ENCODE results near the gene SKAP2. TPM values are rescaled to one million over a fixed set of nuclear protein-coding genes. Genes with fewer than 3 reads are reported as not detected.

The SKAP2 gene
- total and polyA plus RNA-seq, 2 of the 13 experiments (the other 11 are each of a cell fraction or from before 2014, with no cell fraction given) = 3.6 to 12.9 TPM

DNA sequence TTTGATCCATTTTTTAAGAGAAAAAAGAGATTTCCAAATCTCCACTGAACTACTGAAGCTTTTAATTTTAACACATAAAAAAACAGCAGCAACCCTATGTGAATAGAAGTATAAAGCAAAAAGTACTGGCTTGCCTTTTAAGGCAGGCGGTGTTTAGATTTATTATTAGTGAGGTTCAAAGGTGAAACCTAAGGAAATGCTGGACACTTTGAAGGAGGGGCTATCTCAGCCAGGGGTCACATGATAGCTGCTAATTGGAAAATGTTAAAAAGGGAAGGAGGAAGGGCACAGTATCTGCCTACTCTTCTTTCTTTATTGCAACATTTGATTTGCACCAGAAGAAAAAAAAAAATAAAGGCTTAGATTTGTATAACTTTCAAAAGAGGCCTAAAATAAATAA, 183.8 kb downstream of the SKAP2 start:
- no peak overlapping the region for H3K4me2 ChIP-seq (ENCODE audit: low read depth, low read length)
- 86% methylated on average over 1 of the region's 1 CpG for WGBS (ENCODE audit: low lambda C conversion rate)
- intact Hi-C loops (cut with micrococcal nuclease; ENCODE audit: unreplicated experiment) = loop anchor here (5.0 kb wide), 1 partner anchor 482 kb away; no protein-coding TSS in a partner anchor
- ChIA-PET POLR2A (no interaction called here), CTCF (ENCODE audit: low intra/inter-chr PET ratio, low total read pairs) (no interaction called here)
- no peaks in the 10 kb centered on the region for H3K9me3 ChIP-seq (ENCODE audit: low read length)
- FAIRE-seq (no peak), ATAC-seq (no peak), DNase-seq (ENCODE audit: low spot score) (no peak)
- BruUV-seq (replicated peaks) = no TSS peak
- H3K4me1 ChIP-seq (ENCODE audit: insufficient read depth, low read length) = peaks cover 11% of the 10 kb centered on the region
- no peak for TF ChIP-seq NONO (IDR thresholded peaks at IDR 0.05)
- TF ChIP-seq NONO (CRISPR knock-in tag; conservative IDR thresholded peaks at IDR 0.05) = no peak
- TF ChIP-seq SRF (IDR thresholded peaks at IDR 0.05; ENCODE audit: low read depth, low read length) = peak; percentile 86
- no peaks in the 10 kb centered on the region for H3K36me3 ChIP-seq (replicated peaks in 1 of 2; ENCODE audit: control insufficient read depth in 1 of 2, insufficient read depth in 2 of 2, low read length in 2 of 2)
- no peaks in the 10 kb centered on the region for H3K79me2 ChIP-seq (ENCODE audit: insufficient read depth, low read length)
- H2AFZ ChIP-seq (ENCODE audit: low read length) = no peak overlapping the region
- H3K27me3 ChIP-seq (ENCODE audit: control insufficient read depth in 1 of 2, insufficient read depth in 2 of 2, low read length in 2 of 2) = no peaks in the 10 kb centered on the region
- no peaks in the 10 kb centered on the region for H4K20me1 ChIP-seq (ENCODE audit: insufficient read depth, low read length)
- in situ Hi-C loops (cut with HindIII; ENCODE audit: extremely low pct_ligation_motif_present, low pct_unique_long_range_greater_than_20kb) = no loop called here
- no peak overlapping the region for H3K9ac ChIP-seq (ENCODE audit: insufficient read depth, low read depth, low read length)
- H3K4me3 ChIP-seq (replicated peaks in 1 of 3; ENCODE audit: insufficient read depth in 1 of 3, low read depth in 2 of 3, low read length in 3 of 3) = no peak overlapping the region
- no peak overlapping the region for H3K27ac ChIP-seq (ENCODE audit: extremely low read length, insufficient read depth, low read length)

DNA sequence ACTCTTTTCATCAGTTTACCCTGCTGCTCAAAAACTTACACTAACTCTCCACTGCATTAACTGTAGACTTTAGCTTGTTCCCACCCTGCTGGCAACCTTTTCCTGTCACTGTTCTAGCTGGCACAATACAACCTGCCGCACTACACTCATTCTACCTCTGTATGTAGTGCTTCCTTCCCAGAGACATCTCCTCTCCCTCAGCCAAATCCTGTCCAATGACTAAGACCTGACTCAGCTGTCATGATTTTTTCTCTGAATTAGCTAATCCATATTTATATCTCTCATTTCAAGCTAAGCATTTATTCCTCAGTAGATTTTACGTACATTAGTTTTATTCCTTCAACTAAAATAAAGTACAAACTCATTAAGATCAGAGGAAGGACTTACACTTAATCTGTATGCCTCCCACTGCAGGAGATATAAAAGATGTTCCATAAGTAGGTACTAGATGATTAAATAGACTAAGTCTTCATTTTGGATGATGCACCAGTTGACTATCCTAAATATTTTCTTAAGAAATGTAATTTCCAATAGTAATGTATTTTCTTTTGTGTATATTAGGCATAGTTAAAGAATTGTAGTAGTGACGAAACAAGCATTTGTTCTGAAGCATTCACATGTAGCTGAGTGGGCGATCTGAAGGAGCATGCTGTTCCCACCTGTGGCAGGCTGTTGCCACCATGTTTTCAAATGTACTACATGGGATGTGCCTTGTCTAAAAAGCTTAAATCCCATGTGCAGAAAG, 189.1 kb downstream of the SKAP2 start:
- Histone ChIP-seq H3K9me3 (ENCODE audit: low read length) (no peaks in the 10 kb centered on the region), H3K4me3 (replicated peaks in 1 of 3; ENCODE audit: insufficient read depth in 1 of 3, low read depth in 2 of 3, low read length in 3 of 3) (no peak overlapping the region), H3K27ac (ENCODE audit: extremely low read length, insufficient read depth, low read length) (no peak overlapping the region), H2AFZ (ENCODE audit: low read length) (no peak overlapping the region), H3K4me2 (ENCODE audit: low read depth, low read length) (no peak overlapping the region), H3K27me3 (ENCODE audit: control insufficient read depth in 1 of 2, insufficient read depth in 2 of 2, low read length in 2 of 2) (no peaks in the 10 kb centered on the region), H3K36me3 (replicated peaks in 1 of 2; ENCODE audit: control insufficient read depth in 1 of 2, insufficient read depth in 2 of 2, low read length in 2 of 2) (no peaks in the 10 kb centered on the region), H3K4me1 (ENCODE audit: insufficient read depth, low read length) (peaks cover under 1% of the 10 kb centered on the region), H3K9ac (ENCODE audit: insufficient read depth, low read depth, low read length) (no peak overlapping the region), H3K79me2 (ENCODE audit: insufficient read depth, low read length) (no peaks in the 10 kb centered on the region), H4K20me1 (ENCODE audit: insufficient read depth, low read length) (no peaks in the 10 kb centered on the region; the same call in 1 of the 2 replicates)
- no TSS peak for BruUV-seq (replicated peaks)
- ATAC-seq = no peak
- in situ Hi-C loops (cut with HindIII; ENCODE audit: extremely low pct_ligation_motif_present, low pct_unique_long_range_greater_than_20kb) = no loop called here
- ChIA-PET POLR2A (no interaction called here), CTCF (ENCODE audit: low intra/inter-chr PET ratio, low total read pairs) (no interaction called here)
- FAIRE-seq = no peak
- intact Hi-C loops (cut with micrococcal nuclease; ENCODE audit: unreplicated experiment) = no loop called here
- DNase-seq (ENCODE audit: low spot score) = no peak
- WGBS (ENCODE audit: low lambda C conversion rate) = 97% methylated on average over 4 of the region's 4 CpGs
- no peak for TF ChIP-seq ZKSCAN8 (CRISPR knock-in tag; IDR thresholded peaks at IDR 0.05; ENCODE audit: borderline replicate concordance)
- TF ChIP-seq GPBP1L1 (CRISPR knock-in tag; IDR thresholded peaks at IDR 0.05) = no peak
- no peak for TF ChIP-seq EZH2 (conservative IDR thresholded peaks at IDR 0.05; ENCODE audit: low read depth, low read length)
- TF ChIP-seq KIAA2018 (CRISPR knock-in tag; IDR thresholded peaks at IDR 0.05; ENCODE audit: borderline replicate concordance) = no peak
